Nephron progenitor cell (in vitro differentiated cells): Measurements from ENCODE around the gene PITPNC1.
A peak's percentile ranks its signal among the peaks of the same experiment; 100 is the strongest.
"Not testable (repeated sequence)": the region's sequence is repeated elsewhere in the genome, so short reads cannot be mapped to it uniquely, and the experiment has no call there.

Source experiments
- DNase-seq: peaks from one replicate; pipeline ENCODE4 v3.0.0; 2021
- H3K27ac Mint-ChIP-seq: 2 replicates; pipeline ENCODE4 v1.8.0; 2021; ENCODE audit warnings: mild to moderate bottlenecking, moderate library complexity, mixed read lengths
- H3K27me3 Mint-ChIP-seq: 2 replicates; pipeline ENCODE4 v1.8.0; 2021; ENCODE audit warnings: mild to moderate bottlenecking, low read depth, mixed read lengths; ENCODE audit not compliant: poor library complexity
- H3K36me3 Mint-ChIP-seq: 2 replicates; pipeline ENCODE4 v1.8.0; 2021; ENCODE audit warnings: low read depth, mixed read lengths
- H3K4me1 Mint-ChIP-seq: 2 replicates; pipeline ENCODE4 v1.8.0; 2021; ENCODE audit warnings: mixed read lengths
- H3K4me3 Mint-ChIP-seq: 2 replicates; pipeline ENCODE4 v1.8.0; 2021; ENCODE audit warnings: mild to moderate bottlenecking, moderate library complexity, mixed read lengths
- H3K9me3 Mint-ChIP-seq: 2 replicates; pipeline ENCODE4 v1.8.0; 2021; ENCODE audit warnings: mild to moderate bottlenecking, moderate library complexity, mixed read lengths
- TF ChIP-seq, protein P1 (sequence below): fragments of 200-600 bp; sonication (generic); IDR thresholded peaks from 2 replicates; pipeline ENCODE4 v1.5.0; 2021; ENCODE audit warnings: antibody characterized with exemption

Gene PITPNC1

DNA sequence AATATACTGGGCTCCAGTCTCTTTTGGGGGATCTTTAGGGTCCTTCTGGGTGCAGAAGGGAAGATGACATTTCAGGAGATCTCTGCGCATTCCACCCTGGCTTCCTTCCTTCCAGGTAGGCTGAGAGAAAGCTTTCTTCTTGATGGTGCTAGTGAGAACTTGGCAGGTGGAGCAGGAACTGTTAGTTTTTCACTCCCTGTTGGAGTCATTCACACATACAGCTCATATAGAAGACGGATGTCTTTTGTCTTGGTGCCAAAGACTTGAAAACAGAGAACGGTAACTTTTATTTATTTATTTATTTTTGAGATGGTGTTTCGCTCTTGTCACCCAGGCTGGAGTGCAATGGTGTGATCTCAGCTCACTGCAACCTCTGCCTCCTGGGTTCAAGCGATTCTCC, 43.9 kb downstream of the PITPNC1 start:
- no peak for DNase-seq
- no peaks in the 10 kb centered on the region for H3K36me3 Mint-ChIP-seq

DNA sequence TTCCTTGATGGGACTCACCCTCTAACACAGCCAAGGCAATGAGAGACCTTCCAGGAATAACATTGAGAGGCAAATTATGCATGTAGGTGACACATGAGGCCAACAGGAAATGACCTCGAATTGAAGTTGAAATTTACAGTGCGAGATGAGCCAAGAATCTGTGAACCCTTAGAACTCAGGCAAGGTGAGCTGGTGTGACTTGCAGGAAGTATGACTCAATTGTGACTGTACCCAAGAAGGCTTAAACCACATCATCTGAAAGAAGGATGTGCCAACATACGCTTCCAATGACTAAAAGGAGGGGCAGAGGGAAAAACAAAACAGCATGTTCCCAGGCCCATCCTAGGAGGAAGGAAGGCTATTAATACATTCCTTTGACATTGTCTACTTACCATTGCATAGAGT, 44.8 kb downstream of the PITPNC1 start:
- no peak for DNase-seq
- H3K9me3 Mint-ChIP-seq = no peaks in the 10 kb centered on the region
- no peaks in the 10 kb centered on the region for H3K36me3 Mint-ChIP-seq
- H3K27me3 Mint-ChIP-seq = peaks cover 7% of the 10 kb centered on the region
- H3K27ac Mint-ChIP-seq = no peak overlapping the region
- TF ChIP-seq, protein P1, sequence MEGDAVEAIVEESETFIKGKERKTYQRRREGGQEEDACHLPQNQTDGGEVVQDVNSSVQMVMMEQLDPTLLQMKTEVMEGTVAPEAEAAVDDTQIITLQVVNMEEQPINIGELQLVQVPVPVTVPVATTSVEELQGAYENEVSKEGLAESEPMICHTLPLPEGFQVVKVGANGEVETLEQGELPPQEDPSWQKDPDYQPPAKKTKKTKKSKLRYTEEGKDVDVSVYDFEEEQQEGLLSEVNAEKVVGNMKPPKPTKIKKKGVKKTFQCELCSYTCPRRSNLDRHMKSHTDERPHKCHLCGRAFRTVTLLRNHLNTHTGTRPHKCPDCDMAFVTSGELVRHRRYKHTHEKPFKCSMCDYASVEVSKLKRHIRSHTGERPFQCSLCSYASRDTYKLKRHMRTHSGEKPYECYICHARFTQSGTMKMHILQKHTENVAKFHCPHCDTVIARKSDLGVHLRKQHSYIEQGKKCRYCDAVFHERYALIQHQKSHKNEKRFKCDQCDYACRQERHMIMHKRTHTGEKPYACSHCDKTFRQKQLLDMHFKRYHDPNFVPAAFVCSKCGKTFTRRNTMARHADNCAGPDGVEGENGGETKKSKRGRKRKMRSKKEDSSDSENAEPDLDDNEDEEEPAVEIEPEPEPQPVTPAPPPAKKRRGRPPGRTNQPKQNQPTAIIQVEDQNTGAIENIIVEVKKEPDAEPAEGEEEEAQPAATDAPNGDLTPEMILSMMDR = no peak
- H3K4me3 Mint-ChIP-seq = no peak overlapping the region
- H3K4me1 Mint-ChIP-seq = peaks cover 11% of the 10 kb centered on the region

More for the DNA sequence above, 43.9 kb downstream of the PITPNC1 start:
- H3K27me3 Mint-ChIP-seq = peaks cover 7% of the 10 kb centered on the region
- H3K27ac Mint-ChIP-seq = no peak overlapping the region
- TF ChIP-seq, protein P1 = no peak
- H3K4me1 Mint-ChIP-seq = peaks cover 11% of the 10 kb centered on the region
- no peak overlapping the region for H3K4me3 Mint-ChIP-seq
- H3K9me3 Mint-ChIP-seq = no peaks in the 10 kb centered on the region

GRCh38 chr17:67422296-67422695, 45.2 kb downstream of the PITPNC1 start:
- H3K4me3 Mint-ChIP-seq, H3K27me3 Mint-ChIP-seq, H3K27ac Mint-ChIP-seq, H3K36me3 Mint-ChIP-seq, H3K9me3 Mint-ChIP-seq, DNase-seq: not testable (repeated sequence)
- H3K4me1 Mint-ChIP-seq = peaks cover 11% of the 10 kb centered on the region

- no peak overlapping the region for H3K4me3 Mint-ChIP-seq
- H3K36me3 Mint-ChIP-seq = no peaks in the 10 kb centered on the region
- H3K27ac Mint-ChIP-seq = peak overlapping the region; percentile 35
- peaks cover 7% of the 10 kb centered on the region for H3K27me3 Mint-ChIP-seq
- no peaks in the 10 kb centered on the region for H3K9me3 Mint-ChIP-seq
- no peak for DNase-seq
- peaks cover 11% of the 10 kb centered on the region for H3K4me1 Mint-ChIP-seq
- TF ChIP-seq, protein P1 = no peak
Measured at GRCh38 chr17:67422897-67423296, 45.8 kb downstream of the PITPNC1 start.

GRCh38 chr17:67425571-67426160, 48.6 kb downstream of the PITPNC1 start:
- no peaks in the 10 kb centered on the region for H3K9me3 Mint-ChIP-seq
- H3K4me1 Mint-ChIP-seq = peaks cover 5% of the 10 kb centered on the region
- TF ChIP-seq, protein P1 = no peak
- DNase-seq = no peak
- peaks cover 5% of the 10 kb centered on the region for H3K27me3 Mint-ChIP-seq
- no peaks in the 10 kb centered on the region for H3K36me3 Mint-ChIP-seq
- no peak overlapping the region for H3K4me3 Mint-ChIP-seq
- no peak overlapping the region for H3K27ac Mint-ChIP-seq

- DNase-seq = no peak
- Mint-ChIP-seq H3K27me3 (peaks cover 7% of the 10 kb centered on the region), H3K36me3 (no peaks in the 10 kb centered on the region), H3K27ac (no peak overlapping the region), H3K4me3 (no peak overlapping the region), H3K4me1 (no peaks in the 10 kb centered on the region), H3K9me3 (no peaks in the 10 kb centered on the region)
- TF ChIP-seq, protein P1 = no peak
Measured at GRCh38 chr17:67427424-67427823, 50.3 kb downstream of the PITPNC1 start.

GRCh38 chr17:67430515-67430914, 53.4 kb downstream of the PITPNC1 start:
- not testable (repeated sequence) for H3K36me3 Mint-ChIP-seq, H3K4me3 Mint-ChIP-seq, H3K4me1 Mint-ChIP-seq, H3K9me3 Mint-ChIP-seq, DNase-seq, H3K27ac Mint-ChIP-seq, H3K27me3 Mint-ChIP-seq
